Psoas muscle (tissue), 8 donors: Measurements from ENCODE around the gene PTTG1IP. TPM values are rescaled to one million over a fixed set of nuclear protein-coding genes. Genes with fewer than 3 reads are reported as not detected.

Source experiments
- ATAC-seq, 4 donors: fragments of 200-7000 bp; cut with Tn5 transposase; one replicate each; pipeline ENCODE4 v1.9.1; 2020; ENCODE audit warnings: moderate library complexity in 3 of 4, mild to moderate bottlenecking in 2 of 4
- DNase-seq, 2 donors: peaks; one replicate each; pipeline ENCODE4 v3.0.0-alpha.2; 2020
- H3K27ac ChIP-seq: fragments of 200-600 bp; one replicate; pipeline ENCODE4 v1.8.0; 2022
- H3K27me3 ChIP-seq, 3 donors: fragments of 200-600 bp in 1 of 3; one replicate each; pipeline versions ENCODE4 v1.6.1 to v1.8.0; 2013 to 2022; ENCODE audit warnings: low read length in 2 of 3, mild to moderate bottlenecking in 2 of 3, moderate library complexity in 1 of 3; ENCODE audit not compliant: insufficient read depth in 3 of 3
- H3K36me3 ChIP-seq, 2 donors: fragments of 200-600 bp in 1 of 2; one replicate each; pipeline versions ENCODE4 v1.6.1 to v1.8.0; 2013 to 2022; ENCODE audit warnings: low read depth in 1 of 2, mild to moderate bottlenecking in 1 of 2, moderate library complexity in 1 of 2; ENCODE audit not compliant: insufficient read depth in 1 of 2
- H3K4me1 ChIP-seq: fragments of 200-600 bp; one replicate; pipeline ENCODE4 v1.8.0; 2022
- H3K4me3 ChIP-seq: fragments of 200-600 bp; one replicate; pipeline ENCODE4 v1.8.0; 2022; ENCODE audit warnings: mild to moderate bottlenecking
- H3K9me3 ChIP-seq: fragments of 200-600 bp; one replicate; pipeline ENCODE4 v1.8.0; 2022
- WGBS, 3 donors: extraction: QIAGEN DNeasy Blood & Tissue Kit; methylation state at CpG; one replicate each; pipeline versions ENCODE4 v1.1.6 to v1.1.7; 2013; 5-methylcytosine and 5-hydroxymethylcytosine counted together
- intact Hi-C, 2 donors: fragments of 100-400 bp; cut with DNase I; formaldehyde crosslinking; loops; one replicate each; pipeline versions ENCODE4 v1.11.0 to v1.14.2; 2022
- polyA plus RNA-seq, 3 donors: library from polyadenylated mRNA; stranded (reverse); fragments of 200-250 nt; gene quantifications; one replicate each; pipeline ENCODE4 v1.2.3, GENCODE V29; 2013
- total RNA-seq, 4 donors: library from RNA; stranded (reverse); fragmentation: NEBNext Ultra II Directional in 2 of 4; extraction: Animal tissue kit (Norgen Biotek cat#: 25700) in 2 of 4; gene quantifications; one replicate each; pipeline versions ENCODE4 v1.2.1 to v1.2.4, GENCODE V29; 2021 to 2023
- TF ChIP-seq, protein P1 (sequence below): fragments of 200-600 bp; IDR thresholded peaks from one replicate; pipeline ENCODE4 v1.8.0; 2022; ENCODE audit warnings: antibody characterized with exemption
- donor health status: healthy with polysubstance abuse.
- donor health status: DM: no; HTN: no; CAD: no; lungs with moderate emphysema.
- donor health status: Bipolar disorder and iron deficiency.
- donor health status: healthy.
- donor health status: DM: yes; HTN: yes; CAD: no.
- donor health status: DM: no; HTN: no; CAD: no.
- donor health status: DM: no; HTN: no; CAD: no.
- donor health status: DM: yes; HTN: yes; CAD: no.

PTTG1IP gene
- total and polyA plus RNA-seq, 7 donors: 49.6 to 108 (median 68.3) TPM

DNA sequence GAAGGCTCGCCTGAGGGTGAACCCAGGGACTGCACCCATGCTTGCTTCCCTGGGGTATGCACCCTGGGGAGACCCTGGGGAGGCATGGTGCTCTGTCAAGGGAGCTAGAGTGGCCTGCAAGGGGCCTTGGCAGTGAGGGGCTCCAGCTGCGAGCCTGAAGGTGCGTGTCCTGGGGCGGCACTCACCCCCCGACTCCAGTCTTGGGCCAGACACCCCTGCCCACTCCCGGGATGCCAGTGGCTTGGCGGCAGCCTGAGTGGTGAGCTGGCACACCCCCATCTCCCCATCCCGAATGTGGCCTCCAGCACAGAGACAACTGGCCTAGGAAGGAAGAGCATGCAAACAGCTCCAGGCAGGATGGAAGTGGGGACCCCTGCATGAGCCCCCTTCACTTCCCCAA is 58.3 kb downstream of the PTTG1IP start:
- ATAC-seq (no peak), DNase-seq (no peak)
- Histone ChIP-seq H3K9me3 (no peaks in the 10 kb centered on the region), H3K4me3 (no peak overlapping the region), H3K27me3 (no peaks in the 10 kb centered on the region), H3K4me1 (peaks cover 13% of the 10 kb centered on the region), H3K27ac (no peak overlapping the region), H3K36me3 (peaks cover 0 to 30% of the 10 kb centered on the region in 2 donors)
- intact Hi-C loops: loop anchor here (5.0 kb wide), 2 partner anchors 57 to 478 kb away; partner anchors contain the start of genes CFAP410 (in 1 of the 2) and PTTG1IP (in 1 of the 2)
- TF ChIP-seq, protein P1, sequence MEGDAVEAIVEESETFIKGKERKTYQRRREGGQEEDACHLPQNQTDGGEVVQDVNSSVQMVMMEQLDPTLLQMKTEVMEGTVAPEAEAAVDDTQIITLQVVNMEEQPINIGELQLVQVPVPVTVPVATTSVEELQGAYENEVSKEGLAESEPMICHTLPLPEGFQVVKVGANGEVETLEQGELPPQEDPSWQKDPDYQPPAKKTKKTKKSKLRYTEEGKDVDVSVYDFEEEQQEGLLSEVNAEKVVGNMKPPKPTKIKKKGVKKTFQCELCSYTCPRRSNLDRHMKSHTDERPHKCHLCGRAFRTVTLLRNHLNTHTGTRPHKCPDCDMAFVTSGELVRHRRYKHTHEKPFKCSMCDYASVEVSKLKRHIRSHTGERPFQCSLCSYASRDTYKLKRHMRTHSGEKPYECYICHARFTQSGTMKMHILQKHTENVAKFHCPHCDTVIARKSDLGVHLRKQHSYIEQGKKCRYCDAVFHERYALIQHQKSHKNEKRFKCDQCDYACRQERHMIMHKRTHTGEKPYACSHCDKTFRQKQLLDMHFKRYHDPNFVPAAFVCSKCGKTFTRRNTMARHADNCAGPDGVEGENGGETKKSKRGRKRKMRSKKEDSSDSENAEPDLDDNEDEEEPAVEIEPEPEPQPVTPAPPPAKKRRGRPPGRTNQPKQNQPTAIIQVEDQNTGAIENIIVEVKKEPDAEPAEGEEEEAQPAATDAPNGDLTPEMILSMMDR: no peak
- 79 to 88% (median 82%) methylated on average over 8 of the region's 8 CpGs for WGBS, 3 donors

GRCh38 chr21:44814498-44815023 is 58.9 kb downstream of the PTTG1IP start:
- TF ChIP-seq, protein P1: no peak
- ATAC-seq (no peak), DNase-seq (no peak)
- H3K4me3 ChIP-seq: no peak overlapping the region
- intact Hi-C loops: loop anchor here (5.0 kb wide), 2 partner anchors 58 to 477 kb away; partner anchors contain the start of genes CFAP410 (in 1 of the 2) and PTTG1IP (in 1 of the 2)
- WGBS, 3 donors: 74 to 80% (median 77%) methylated on average over 11 of the region's 11 CpGs
- H3K4me1 ChIP-seq: peaks cover 13% of the 10 kb centered on the region
- H3K27ac ChIP-seq: no peak overlapping the region
- no peaks in the 10 kb centered on the region for H3K9me3 ChIP-seq
- H3K27me3 ChIP-seq: no peaks in the 10 kb centered on the region
- peaks cover 0 to 36% of the 10 kb centered on the region in 2 donors for H3K36me3 ChIP-seq

DNA sequence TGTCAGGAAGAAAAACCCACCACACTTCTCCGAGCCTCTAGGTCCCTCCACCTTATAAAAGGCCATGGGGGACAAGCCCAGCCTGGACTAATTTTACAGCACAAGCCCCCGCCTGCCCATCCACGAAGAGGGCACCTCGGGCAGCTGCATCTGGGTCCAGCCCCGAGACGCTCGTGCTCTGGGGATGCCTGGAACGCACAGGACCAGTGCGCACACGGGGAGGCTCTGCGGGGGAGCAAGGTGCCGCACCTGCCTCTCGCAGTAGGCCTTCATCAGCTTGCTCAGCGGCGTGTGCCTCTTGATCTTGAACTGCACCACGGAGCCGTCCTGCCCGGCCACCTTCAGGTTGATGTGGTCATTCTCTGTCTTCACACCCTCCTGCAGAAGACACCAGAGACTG is 59.8 kb downstream of the PTTG1IP start:
- peaks cover 0 to 45% of the 10 kb centered on the region in 2 donors for H3K36me3 ChIP-seq
- H3K27ac ChIP-seq: no peak overlapping the region
- H3K4me3 ChIP-seq: no peak overlapping the region
- WGBS, 3 donors: 88 to 93% (median 92%) methylated on average over 18 of the region's 18 CpGs
- H3K4me1 ChIP-seq: peaks cover 13% of the 10 kb centered on the region
- ATAC-seq (no peak), DNase-seq (no peak)
- H3K9me3 ChIP-seq: no peaks in the 10 kb centered on the region
- intact Hi-C loops: no loop called here
- no peaks in the 10 kb centered on the region for H3K27me3 ChIP-seq
- TF ChIP-seq, protein P1: no peak

DNA sequence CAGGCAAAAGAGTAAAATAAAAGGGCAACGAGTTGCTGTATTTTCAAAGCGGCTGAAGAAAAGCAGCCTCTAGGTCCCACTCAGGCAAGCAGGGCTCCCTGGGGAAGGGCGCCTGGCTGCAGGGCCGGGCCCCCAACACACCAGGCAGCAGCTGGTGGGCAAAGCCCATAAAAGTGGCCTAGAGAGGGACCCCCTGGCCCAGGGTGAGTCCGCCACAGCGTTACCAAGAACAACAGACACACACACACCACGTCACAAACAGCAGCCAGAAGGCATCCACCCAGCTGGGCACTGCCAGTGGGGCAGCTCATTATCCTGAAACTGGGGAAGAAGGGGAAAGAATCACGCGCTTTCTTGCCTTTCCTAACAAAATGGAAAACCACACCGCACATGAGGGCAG is 60.3 kb downstream of the PTTG1IP start:
- peaks cover 0 to 50% of the 10 kb centered on the region in 2 donors for H3K36me3 ChIP-seq

More for the DNA sequence above, 60.3 kb downstream of the PTTG1IP start:
- TF ChIP-seq, protein P1: no peak
- H3K27ac ChIP-seq: no peak overlapping the region
- H3K4me3 ChIP-seq: no peak overlapping the region
- WGBS, 3 donors: 84 to 89% (median 84%) methylated on average over 10 of the region's 10 CpGs
- DNase-seq (no peak), ATAC-seq (no peak)
- no peaks in the 10 kb centered on the region for H3K9me3 ChIP-seq
- peaks cover 13% of the 10 kb centered on the region for H3K4me1 ChIP-seq
- intact Hi-C loops: no loop called here
- H3K27me3 ChIP-seq: no peaks in the 10 kb centered on the region
